CD4-positive, CD25-positive, alpha-beta regulatory T cell (primary cell): ENCODE data around the gene ZNF615. TPM values are rescaled to one million over a fixed set of nuclear protein-coding genes. Genes with fewer than 3 reads are reported as not detected.
A peak's percentile ranks its signal among the peaks of the same experiment; 100 is the strongest.
"Not testable (repeated sequence)": the region's sequence is repeated elsewhere in the genome, so short reads cannot be mapped to it uniquely, and the experiment has no call there.

Experiments used
- ATAC-seq, 2 donors: fragments of 150-1000 bp; cut with Tn5 transposase; one replicate each; pipeline ENCODE4 v1.10.0; 2021; ENCODE audit warnings: low read depth in 2 of 2, moderate number of reproducible peaks in 2 of 2, moderate library complexity in 1 of 2
- DNase-seq, 3 donors: peaks; one replicate each; pipeline versions ENCODE4 v3.0.0 to v3.0.0-alpha.2; 2012 to 2022; ENCODE audit warnings: mixed read lengths in 1 of 3
- H3K27ac ChIP-seq: one replicate; pipeline ENCODE4 v1.7.0; 2013; ENCODE audit warnings: mild to moderate bottlenecking, low read length; ENCODE audit not compliant: insufficient read depth, poor library complexity, severe bottlenecking
- H3K27me3 ChIP-seq: one replicate; pipeline ENCODE4 v1.7.0; 2013; ENCODE audit warnings: low read length; ENCODE audit not compliant: control insufficient read depth, insufficient read depth
- H3K36me3 ChIP-seq: one replicate; pipeline ENCODE4 v1.7.0; 2013; ENCODE audit warnings: mild to moderate bottlenecking, low read length, moderate library complexity; ENCODE audit not compliant: control insufficient read depth, insufficient read depth
- H3K4me1 ChIP-seq: 2 replicates; pipeline ENCODE4 v1.7.0; 2013; ENCODE audit warnings: mild to moderate bottlenecking, low read length; ENCODE audit not compliant: insufficient read depth, control insufficient read depth, poor library complexity, severe bottlenecking
- H3K4me3 ChIP-seq: one replicate; pipeline ENCODE4 v1.7.0; 2013; ENCODE audit warnings: low read depth, mild to moderate bottlenecking, low read length, moderate library complexity
- H3K9me3 ChIP-seq, 2 experiments: 1 replicate in 1 of 2; 2 replicates in 1 of 2; pipeline ENCODE4 v1.7.0; 2013; ENCODE audit warnings: low read length in 2 of 2, mild to moderate bottlenecking in 1 of 2, moderate library complexity in 1 of 2; ENCODE audit not compliant: control insufficient read depth in 2 of 2
- H3K27ac Mint-ChIP-seq, 3 donors: one replicate each; pipeline ENCODE4 v1.8.0; 2020 to 2022; ENCODE audit warnings: mild to moderate bottlenecking in 3 of 3, mixed read lengths in 3 of 3, moderate library complexity in 2 of 3
- H3K27me3 Mint-ChIP-seq: one replicate; pipeline ENCODE4 v1.8.0; 2022; ENCODE audit warnings: mild to moderate bottlenecking, mixed read lengths
- H3K36me3 Mint-ChIP-seq: one replicate; pipeline ENCODE4 v1.8.0; 2020; ENCODE audit warnings: mixed read lengths
- H3K4me1 Mint-ChIP-seq, 4 donors: one replicate each; pipeline ENCODE4 v1.8.0; 2020 to 2022; ENCODE audit warnings: mixed read lengths in 4 of 4, mild to moderate bottlenecking in 1 of 4
- H3K4me3 Mint-ChIP-seq, 4 donors: one replicate each; pipeline ENCODE4 v1.8.0; 2020 to 2022; ENCODE audit warnings: mild to moderate bottlenecking in 4 of 4, mixed read lengths in 4 of 4, moderate library complexity in 3 of 4
- H3K9me3 Mint-ChIP-seq, 7 donors: one replicate each; pipeline ENCODE4 v1.8.0; 2020 to 2022; ENCODE audit warnings: mixed read lengths in 7 of 7, mild to moderate bottlenecking in 3 of 7, moderate library complexity in 2 of 7
- polyA plus RNA-seq, 4 donors: library from polyadenylated mRNA; unstranded; fragments of 300-500 nt; fragmentation: Illumina TruSeq; gene quantifications; one replicate each; pipeline ENCODE4 v1.2.3, GENCODE V29; 2021
- total RNA-seq: library from RNA; stranded (reverse); gene quantifications from one replicate; pipeline ENCODE4 v1.2.3, GENCODE V29; 2022

ZNF615 gene
- total RNA-seq (13.0 TPM), polyA plus RNA-seq (10 to 100 TPM in 2 of 4 donors, 1 to 10 TPM in 2; 6.6 to 12.9 (median 10.3) TPM)

GRCh38 chr19:52007806-52008557, at the start of gene ZNF615:
ZNF615 (minus strand) TSS chr19:52008211; CDS start chr19:52003711, 4,500 bp downstream.
- Mint-ChIP-seq H3K27me3 (no peaks in the 10 kb centered on the region), H3K9me3 (peaks cover 7 to 60% (median 40%) of the 10 kb centered on the region in 7 donors), H3K27ac (peak within 1 kb of the TSS; percentile 96 to 98 (median 97)), H3K36me3 (peaks cover 34% of the 10 kb centered on the region), H3K4me1 (peaks cover 10 to 26% (median 18%) of the 10 kb centered on the region in 4 donors), H3K4me3 (peak within 1 kb of the TSS; percentile 97 to 98 (median 97))
- Histone ChIP-seq H3K27ac (peak within 1 kb of the TSS; percentile 75), H3K9me3 (peaks cover 38 to 71% of the 10 kb centered on the region in 2 experiments), H3K4me3 (peak within 1 kb of the TSS; percentile 95), H3K4me1 (peaks cover 8% of the 10 kb centered on the region), H3K27me3 (no peaks in the 10 kb centered on the region), H3K36me3 (peaks cover 14% of the 10 kb centered on the region)
- DNase-seq (peak; percentile 70 to 92 (median 88)), ATAC-seq (peak; percentile 89 to 92)

GRCh38 chr19:52056480-52056879, 48.5 kb upstream of the ZNF615 start:
- H3K4me3 ChIP-seq, ATAC-seq, H3K4me1 ChIP-seq, H3K36me3 ChIP-seq, H3K27ac Mint-ChIP-seq, DNase-seq, H3K4me3 Mint-ChIP-seq, H3K27ac ChIP-seq, H3K4me1 Mint-ChIP-seq, H3K27me3 Mint-ChIP-seq, H3K27me3 ChIP-seq: not testable (repeated sequence)
- Mint-ChIP-seq H3K36me3 (peaks cover 34% of the 10 kb centered on the region), H3K9me3 (peaks cover 0 to 88% (median 45%) of the 10 kb centered on the region in 7 donors)
- peaks cover 43 to 60% of the 10 kb centered on the region in 2 experiments for H3K9me3 ChIP-seq

- not testable (repeated sequence) for ATAC-seq, H3K27me3 ChIP-seq, H3K27me3 Mint-ChIP-seq, DNase-seq, H3K4me3 Mint-ChIP-seq, H3K27ac ChIP-seq, H3K4me1 ChIP-seq, H3K36me3 ChIP-seq, H3K27ac Mint-ChIP-seq, H3K4me3 ChIP-seq
- Mint-ChIP-seq H3K9me3 (peaks cover 0 to 56% (median 31%) of the 10 kb centered on the region in 7 donors), H3K4me1 (peaks cover 0 to 30% (median 13%) of the 10 kb centered on the region in 4 donors), H3K36me3 (peaks cover 31% of the 10 kb centered on the region)
- H3K9me3 ChIP-seq = peaks cover 26 to 38% of the 10 kb centered on the region in 2 experiments
Measured at GRCh38 chr19:52051736-52052135, 43.7 kb upstream of the ZNF615 start.

GRCh38 chr19:52048555-52049501, 40.8 kb upstream of the ZNF615 start, which contains the start of gene ZNF432:
ZNF432 (minus strand) TSS chr19:52048838; CDS start chr19:52046868, 1,970 bp downstream.
- Mint-ChIP-seq H3K9me3 (peaks cover 0 to 52% (median 19%) of the 10 kb centered on the region in 7 donors), H3K36me3 (peaks cover 39% of the 10 kb centered on the region), H3K27me3 (no peaks in the 10 kb centered on the region), H3K27ac (peak within 1 kb of the TSS; percentile 97 to 100 (median 99)), H3K4me3 (peak within 1 kb of the TSS; percentile 97 to 100 (median 98)), H3K4me1 (peaks cover 5 to 36% (median 15%) of the 10 kb centered on the region in 4 donors)
- Histone ChIP-seq H3K27ac (peak within 1 kb of the TSS; percentile 93), H3K36me3 (peaks cover 31% of the 10 kb centered on the region), H3K4me1 (peaks cover 8% of the 10 kb centered on the region), H3K27me3 (no peaks in the 10 kb centered on the region), H3K9me3 (peaks cover 36 to 56% of the 10 kb centered on the region in 2 experiments), H3K4me3 (peak within 1 kb of the TSS; percentile 94)
- peak; percentile 85 to 86 for ATAC-seq
- peak; percentile 64 to 93 (median 85) for DNase-seq

GRCh38 chr19:52039169-52039568, 31.2 kb upstream of the ZNF615 start:
- no peak overlapping the region for H3K4me3 ChIP-seq
- ATAC-seq = no peak
- no peak overlapping the region for H3K27ac ChIP-seq
- no peaks in the 10 kb centered on the region for H3K4me1 Mint-ChIP-seq
- peaks cover 87% of the 10 kb centered on the region for H3K36me3 ChIP-seq
- no peaks in the 10 kb centered on the region for H3K4me1 ChIP-seq
- H3K9me3 Mint-ChIP-seq = peaks cover 0 to 84% (median 49%) of the 10 kb centered on the region in 7 donors
- no peak overlapping the region for H3K4me3 Mint-ChIP-seq
- peaks cover 77 to 91% of the 10 kb centered on the region in 2 experiments for H3K9me3 ChIP-seq
- no peak for DNase-seq
- H3K27me3 ChIP-seq = no peaks in the 10 kb centered on the region
- H3K27ac Mint-ChIP-seq = no peak overlapping the region
- no peaks in the 10 kb centered on the region for H3K27me3 Mint-ChIP-seq
- peaks cover 84% of the 10 kb centered on the region for H3K36me3 Mint-ChIP-seq

GRCh38 chr19:52034051-52034728, 26.2 kb upstream of the ZNF615 start:
- no peaks in the 10 kb centered on the region for H3K4me1 ChIP-seq
- Mint-ChIP-seq H3K4me1 (no peaks in the 10 kb centered on the region), H3K27ac (no peak overlapping the region), H3K36me3 (peaks cover 42% of the 10 kb centered on the region), H3K4me3 (no peak overlapping the region), H3K9me3 (peaks cover 0 to 81% (median 39%) of the 10 kb centered on the region in 7 donors), H3K27me3 (no peaks in the 10 kb centered on the region)
- no peak overlapping the region for H3K27ac ChIP-seq
- H3K36me3 ChIP-seq = peaks cover 47% of the 10 kb centered on the region
- no peak for DNase-seq
- ATAC-seq = no peak
- peaks cover 87 to 96% of the 10 kb centered on the region in 2 experiments for H3K9me3 ChIP-seq
- no peaks in the 10 kb centered on the region for H3K27me3 ChIP-seq
- no peak overlapping the region for H3K4me3 ChIP-seq

GRCh38 chr19:52028780-52029123, 20.7 kb upstream of the ZNF615 start:
- Mint-ChIP-seq H3K4me3 (peak overlapping the region; percentile 90 to 95 (median 94)), H3K9me3 (peaks cover 4 to 68% (median 30%) of the 10 kb centered on the region in 7 donors), H3K4me1 (peaks cover 13 to 33% (median 19%) of the 10 kb centered on the region in 4 donors), H3K27me3 (no peaks in the 10 kb centered on the region), H3K36me3 (peaks cover 28% of the 10 kb centered on the region), H3K27ac (peak overlapping the region; percentile 95 to 99 (median 99))
- DNase-seq (no peak), ATAC-seq (peak; percentile 7 to 13)
- H3K27me3 ChIP-seq = no peaks in the 10 kb centered on the region
- peak overlapping the region; percentile 91 for H3K4me3 ChIP-seq
- peaks cover 56 to 75% of the 10 kb centered on the region in 2 experiments for H3K9me3 ChIP-seq
- H3K27ac ChIP-seq = peak overlapping the region; percentile 82
- peaks cover 13% of the 10 kb centered on the region for H3K4me1 ChIP-seq
- H3K36me3 ChIP-seq = peaks cover 26% of the 10 kb centered on the region
